GM19324 (cell line): Measurements from ENCODE around the gene GPR143.
A peak's percentile ranks its signal among the peaks of the same experiment; 100 is the strongest.

Experiments used
- ATAC-seq: cut with Tn5 transposase; IDR thresholded peaks from one replicate; pipeline ENCODE4 v1.9.1; 2021; ENCODE audit warnings: mild to moderate bottlenecking, moderate library complexity; ENCODE audit not compliant: unreplicated experiment, low FRiP score

GPR143 gene

DNA sequence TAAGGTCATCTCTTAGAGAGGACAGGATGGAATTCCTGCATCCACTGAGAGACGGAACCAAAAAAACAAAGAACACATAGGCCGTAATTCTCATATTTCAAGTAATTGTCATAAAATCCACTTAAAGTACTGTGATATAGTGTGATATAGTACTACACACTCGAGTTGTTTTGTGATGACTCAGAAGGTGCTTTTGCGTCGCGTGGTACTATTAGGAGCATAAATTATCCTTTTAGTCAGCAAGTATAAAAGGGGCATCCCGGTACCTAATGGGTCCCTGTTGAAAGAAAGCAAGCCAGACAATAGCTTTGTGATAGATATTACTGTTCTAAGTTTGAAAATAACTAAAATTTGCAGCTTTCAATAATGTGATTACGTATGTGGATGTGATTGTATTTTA is 55.3 kb downstream of the GPR143 start:
- no peak for ATAC-seq

- peak; percentile 75 for ATAC-seq
Measured at GRCh38 chrX:9708923-9709553, 56.6 kb downstream of the GPR143 start.

- ATAC-seq, result no peak
Measured at GRCh38 chrX:9708086-9708485, 57.6 kb downstream of the GPR143 start.

DNA sequence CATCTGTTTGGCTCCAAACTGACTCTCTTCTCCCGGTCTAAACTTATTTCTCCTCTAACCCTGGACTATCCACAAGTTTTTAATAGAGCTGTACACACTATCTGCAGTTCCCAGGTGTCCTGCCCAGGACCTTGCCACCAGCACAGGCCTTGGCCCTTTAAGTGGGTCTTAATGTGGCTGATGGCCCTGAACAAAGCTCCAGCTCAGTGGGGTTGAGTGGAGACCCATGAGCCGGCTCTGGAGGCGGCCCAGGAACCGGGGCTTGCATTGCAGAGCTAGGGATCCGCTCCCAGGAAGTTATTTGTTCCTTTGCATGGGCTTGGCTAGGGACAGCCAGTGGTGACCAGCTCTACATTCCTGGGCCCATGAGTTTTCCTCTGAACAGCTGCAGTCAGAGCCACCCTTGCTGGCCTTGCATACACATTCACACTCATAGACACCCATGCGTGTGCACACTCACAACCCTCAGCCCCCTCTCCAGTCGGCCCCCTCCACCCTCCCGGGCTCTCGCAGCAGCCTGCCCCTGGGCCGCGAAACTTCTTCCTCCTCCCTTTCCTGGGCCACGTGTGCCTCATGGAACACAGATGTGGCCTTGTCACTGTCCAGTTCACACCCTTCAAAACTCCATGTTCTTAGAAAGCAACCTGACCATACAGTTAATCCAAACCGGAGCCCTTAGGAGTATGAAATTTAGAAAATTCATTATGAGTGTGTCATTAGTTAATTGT is 58.2 kb downstream of the GPR143 start:
- no peak for ATAC-seq

- no peak for ATAC-seq
Measured at GRCh38 chrX:9706421-9706820, 59.2 kb downstream of the GPR143 start.

- no peak for ATAC-seq
Measured at GRCh38 chrX:9704876-9705465, 60.7 kb downstream of the GPR143 start.

GRCh38 chrX:9703406-9703805 is 62.2 kb downstream of the GPR143 start:
- no peak for ATAC-seq

DNA sequence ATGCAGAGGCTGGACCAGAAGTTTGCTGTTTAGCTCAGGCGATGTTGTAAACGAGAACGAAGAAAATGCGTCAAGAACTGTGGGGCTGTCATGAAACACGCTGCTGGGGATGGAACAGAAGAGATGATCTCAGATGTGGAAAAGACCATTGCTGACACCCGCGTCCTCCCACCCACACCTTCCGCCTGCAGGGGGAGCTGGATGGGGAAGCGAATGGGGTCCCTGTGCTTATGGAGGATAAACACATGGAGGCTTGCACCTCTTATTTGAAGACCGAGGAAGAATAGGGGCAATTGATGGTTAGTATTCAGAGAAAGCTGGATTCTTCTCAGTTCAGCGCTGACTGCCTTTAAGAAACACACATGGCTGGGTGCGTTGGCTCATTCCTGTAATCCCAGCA is 63.9 kb downstream of the GPR143 start:
- no peak for ATAC-seq

DNA sequence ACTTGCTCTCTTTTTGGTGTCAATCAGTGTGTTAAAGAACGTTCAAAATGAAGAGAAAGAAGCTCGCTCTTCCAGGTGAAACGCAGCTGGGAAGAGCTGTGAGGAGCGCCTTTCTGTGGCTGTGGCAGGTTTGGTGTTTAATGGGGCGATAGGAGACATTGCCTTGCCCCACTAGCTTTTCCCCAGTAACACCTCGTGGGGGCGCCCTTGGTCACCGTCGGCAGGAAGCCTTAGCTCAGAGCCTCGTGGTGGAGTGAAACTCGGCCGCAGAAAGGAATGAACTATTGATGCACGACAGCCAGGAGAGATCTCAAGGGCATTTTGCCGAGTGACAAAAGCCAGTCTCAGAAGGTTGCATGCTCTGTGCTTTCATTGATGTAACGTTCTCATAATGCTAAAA is 65.1 kb downstream of the GPR143 start:
- no peak for ATAC-seq

GRCh38 chrX:9698576-9698975 is 67.1 kb downstream of the GPR143 start:
- ATAC-seq, result no peak

DNA sequence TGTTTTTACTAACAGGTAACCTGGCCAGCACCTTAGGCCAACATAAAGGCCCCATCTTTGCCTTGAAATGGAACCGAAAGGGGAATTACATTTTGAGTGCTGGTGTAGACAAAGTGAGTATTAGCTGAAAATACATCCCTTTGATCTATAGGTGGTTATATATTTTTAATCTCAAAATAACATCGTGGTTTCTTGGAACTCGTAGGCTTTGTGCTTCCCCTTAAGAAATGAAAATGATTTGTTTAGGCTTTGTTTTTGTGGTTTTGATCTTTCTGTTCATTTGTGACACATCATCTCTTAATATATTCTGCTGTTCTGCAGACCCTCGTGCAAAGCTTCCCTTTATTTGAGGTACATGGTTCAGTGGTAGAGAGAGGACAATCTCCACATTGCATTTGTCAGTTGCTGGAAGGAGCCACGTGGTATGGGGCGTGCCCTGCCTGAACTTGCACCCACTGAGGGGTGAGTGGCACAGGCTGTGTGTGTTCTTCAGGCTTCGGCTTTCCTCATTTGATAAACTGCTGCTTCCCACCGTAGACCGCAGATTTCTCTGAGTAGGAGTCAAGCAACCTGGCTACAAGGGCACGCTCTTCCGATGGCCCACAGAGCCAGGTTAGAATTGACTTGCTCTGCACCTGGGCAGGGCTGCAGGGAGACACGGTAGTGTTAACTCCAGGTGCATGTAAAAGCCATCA is 72.2 kb downstream of the GPR143 start:
- no peak for ATAC-seq

- ATAC-seq, result no peak
Measured at GRCh38 chrX:9690046-9690445, 75.6 kb downstream of the GPR143 start.

- ATAC-seq, result no peak
Measured at GRCh38 chrX:9688833-9689232, 76.8 kb downstream of the GPR143 start.

- no peak for ATAC-seq
Measured at GRCh38 chrX:9687899-9688298, 77.7 kb downstream of the GPR143 start.

GRCh38 chrX:9683350-9683749 is 82.3 kb downstream of the GPR143 start:
- ATAC-seq, result no peak

- no peak for ATAC-seq
Measured at GRCh38 chrX:9682861-9683260, 82.8 kb downstream of the GPR143 start.

DNA sequence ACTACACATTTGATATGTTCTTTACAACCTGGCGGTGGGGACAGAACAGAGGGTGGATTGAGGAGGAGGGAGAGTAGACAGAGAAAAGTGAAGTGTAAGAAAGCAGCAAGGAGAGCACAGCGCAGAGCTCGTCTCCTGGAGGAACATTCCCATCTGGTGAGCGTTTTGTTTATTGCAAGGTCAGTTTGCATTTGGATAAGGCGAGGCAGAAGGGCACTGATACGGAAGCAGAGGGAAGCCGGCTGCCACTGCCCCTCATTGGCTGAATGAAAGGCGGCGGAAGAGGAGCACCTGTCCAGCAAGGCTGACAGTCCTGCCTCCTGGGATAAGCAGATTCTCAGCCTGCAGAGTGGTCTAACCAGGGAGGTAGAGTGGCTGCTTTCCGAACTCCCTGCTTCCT is 83.2 kb downstream of the GPR143 start:
- no peak for ATAC-seq

GRCh38 chrX:9681422-9681821 is 84.2 kb downstream of the GPR143 start:
- no peak for ATAC-seq

- no peak for ATAC-seq
Measured at GRCh38 chrX:9681011-9681410, 84.6 kb downstream of the GPR143 start.

DNA sequence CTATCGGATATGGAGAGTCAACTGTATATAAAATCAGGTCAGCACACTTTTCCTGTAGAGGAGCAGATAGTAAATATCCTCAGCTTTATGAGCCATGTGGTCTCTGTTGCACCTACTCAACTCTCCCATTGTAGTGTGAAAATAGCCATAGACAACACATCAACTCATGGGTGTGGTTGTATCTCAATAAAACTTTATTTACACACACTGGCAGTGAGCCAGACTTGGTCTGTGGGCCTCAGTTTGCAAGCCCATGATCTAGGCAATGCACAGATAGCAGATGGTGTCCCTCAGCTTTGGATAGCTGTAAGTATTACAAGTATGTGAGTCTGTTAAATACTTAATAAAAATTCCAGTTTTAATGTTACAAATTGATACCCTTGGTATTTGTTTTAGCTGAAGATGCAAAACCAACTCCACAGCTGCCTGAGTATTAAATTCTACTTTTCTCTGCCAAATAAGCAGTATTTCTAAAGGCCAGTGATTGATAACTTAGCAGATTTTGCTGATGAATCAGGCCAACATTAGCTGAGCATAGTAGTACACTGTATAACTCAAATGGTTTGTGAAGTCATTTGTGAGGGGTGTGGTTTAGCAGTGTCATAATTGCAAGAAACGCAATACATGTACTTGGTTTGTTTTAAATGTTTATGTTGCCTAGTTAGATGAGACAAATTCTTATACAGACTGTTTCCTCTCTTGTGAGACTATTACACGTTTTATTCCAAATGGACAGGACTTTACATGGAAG is 87.3 kb downstream of the GPR143 start:
- no peak for ATAC-seq
